GM18519 (cell line): Measurements from ENCODE around the gene ZNF708.
"Not testable (repeated sequence)": the region's sequence is repeated elsewhere in the genome, so short reads cannot be mapped to it uniquely, and the experiment has no call there.

Experiments used
- ATAC-seq: cut with Tn5 transposase; IDR thresholded peaks from one replicate; pipeline ENCODE4 v1.9.1; 2021; ENCODE audit warnings: mild to moderate bottlenecking, moderate library complexity; ENCODE audit not compliant: unreplicated experiment, low FRiP score

ZNF708 gene

DNA sequence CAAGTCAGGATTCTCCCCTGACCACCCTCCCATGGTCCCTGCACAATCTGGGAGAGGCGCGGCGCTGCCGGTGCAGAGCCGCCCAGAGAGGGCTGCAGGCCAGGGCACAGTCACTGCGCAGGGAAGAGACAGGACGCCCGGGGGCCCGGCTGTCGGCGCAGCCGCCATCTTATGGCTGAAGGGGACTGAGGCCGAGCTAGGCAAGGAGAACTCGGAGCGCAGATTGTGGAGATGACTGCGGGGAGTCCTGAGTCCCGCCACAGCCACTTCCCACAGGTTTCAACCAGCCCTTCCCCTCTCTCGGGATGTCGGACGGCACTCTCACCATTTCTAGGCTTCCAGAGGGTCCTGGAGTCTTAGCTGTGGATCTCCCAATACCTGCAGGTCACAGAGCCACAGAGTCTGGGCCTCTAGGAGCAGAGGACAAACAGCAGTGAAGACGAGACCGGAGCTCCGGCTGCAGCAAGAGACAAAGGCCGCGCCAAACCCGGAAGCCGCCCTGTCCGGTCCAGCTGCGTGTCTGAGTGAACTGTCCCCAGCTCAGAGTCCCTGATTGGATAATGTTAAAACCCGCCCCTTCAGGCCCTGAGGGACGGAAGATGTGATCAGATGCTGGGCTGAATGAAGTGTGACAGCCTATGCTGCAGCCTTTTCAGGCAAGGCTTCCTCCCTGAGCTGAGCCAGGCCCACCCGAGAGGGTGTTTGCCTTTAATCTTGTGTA is at the start of gene ZNF708:
TSS of gene ZNF708 (minus strand) at position 526 of the 721 bp plus-strand sequence. CDS start at position 328, 198 bp downstream.
- ATAC-seq = peak; percentile 98

DNA sequence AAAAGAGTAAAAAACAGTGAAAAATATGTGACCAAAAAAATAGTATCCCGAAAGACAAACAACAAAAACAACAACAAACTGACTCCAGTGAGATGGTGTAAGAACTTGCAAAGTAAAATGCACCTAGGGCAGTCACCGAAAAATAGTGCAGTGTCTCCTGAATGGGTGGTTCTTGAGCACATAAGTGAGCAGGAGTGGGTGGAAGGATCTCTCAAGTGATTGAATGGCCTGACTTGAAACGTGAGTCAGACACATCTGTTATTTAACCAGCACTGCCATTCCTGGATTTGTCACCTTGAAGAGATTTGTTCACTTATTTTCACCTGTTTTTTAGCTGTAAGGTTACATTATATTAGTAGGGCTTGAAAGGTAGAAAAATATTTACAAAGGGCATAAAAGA is 33.1 kb upstream of the ZNF708 start:
- ATAC-seq = no peak

DNA sequence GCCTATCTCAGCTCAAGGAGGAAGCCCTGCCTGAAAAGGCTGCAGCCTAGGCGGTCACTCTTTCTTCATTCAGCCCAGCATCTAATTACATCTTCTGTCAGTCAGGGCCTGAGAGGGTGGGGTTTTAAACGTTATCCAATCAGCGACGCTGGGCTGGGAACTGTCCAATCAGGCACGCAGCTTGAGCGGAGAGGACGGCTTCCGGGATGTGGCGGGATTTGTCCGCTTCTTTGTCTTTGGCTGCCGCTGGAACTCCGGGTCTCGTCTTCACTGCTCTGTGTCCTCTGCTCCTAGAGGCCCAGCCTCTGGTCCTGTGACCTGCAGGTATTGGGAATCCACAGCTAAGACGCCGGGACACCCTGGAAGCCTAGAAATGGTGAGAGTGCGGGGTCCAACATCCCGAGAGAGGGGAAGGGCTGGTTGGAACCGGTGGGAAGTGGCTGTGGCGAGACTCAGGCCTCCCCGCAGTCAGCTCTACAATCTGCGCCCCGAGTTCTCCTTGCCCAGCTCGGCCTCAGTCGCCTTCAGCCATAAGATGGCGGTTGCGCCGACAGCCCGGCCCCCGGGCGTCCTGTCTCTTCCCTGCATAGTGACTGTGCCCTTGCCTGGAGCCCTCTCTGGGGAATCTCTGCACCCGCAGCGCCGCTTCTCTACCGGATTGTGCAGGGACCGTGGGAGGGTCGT is 29.7 kb upstream of the ZNF708 start, which contains the start of gene ZNF738:
TSS of gene ZNF738 (plus strand) at position 233 of the 684 bp plus-strand sequence. CDS start at position 374, 141 bp downstream.
- ATAC-seq = peak; percentile 98

DNA sequence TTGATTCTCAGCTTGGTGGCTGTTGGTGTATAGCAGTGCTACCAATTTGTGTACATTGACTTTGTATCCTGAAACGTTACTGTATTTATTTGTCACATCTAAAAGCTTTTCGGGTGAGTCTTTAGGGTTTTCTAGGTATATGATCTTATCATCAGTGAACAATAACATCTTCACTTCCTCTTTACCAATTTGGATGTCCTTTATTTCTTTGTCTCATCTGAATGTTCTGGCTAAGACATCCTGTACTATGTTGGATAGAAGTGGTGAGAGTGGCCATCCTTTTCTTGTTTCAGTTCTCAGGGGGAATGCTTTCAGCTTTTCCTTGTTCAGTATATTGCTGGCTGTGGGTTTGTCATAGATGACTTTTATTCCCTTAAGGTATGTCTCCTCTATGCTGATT is 23.6 kb upstream of the ZNF708 start:
- no peak for ATAC-seq

DNA sequence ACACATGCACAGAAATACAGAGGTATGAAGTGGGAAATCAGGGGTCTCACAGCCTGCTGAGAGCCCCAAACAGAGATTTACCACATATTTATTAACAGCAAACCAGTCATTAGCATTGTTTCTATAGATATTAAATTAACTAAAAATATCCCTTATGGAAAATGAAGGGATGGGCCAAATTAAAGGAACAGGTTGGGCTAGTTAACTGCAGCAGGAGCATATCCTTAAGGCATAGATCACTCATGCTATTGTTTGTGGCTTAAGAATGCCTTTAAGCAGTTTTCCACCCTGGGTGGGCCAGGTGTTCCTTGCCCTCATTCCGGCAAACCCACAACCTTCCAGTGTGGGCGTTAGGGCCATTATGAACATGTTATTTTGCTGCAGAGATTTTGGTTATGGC is 15.6 kb upstream of the ZNF708 start:
- not testable (repeated sequence) for ATAC-seq

DNA sequence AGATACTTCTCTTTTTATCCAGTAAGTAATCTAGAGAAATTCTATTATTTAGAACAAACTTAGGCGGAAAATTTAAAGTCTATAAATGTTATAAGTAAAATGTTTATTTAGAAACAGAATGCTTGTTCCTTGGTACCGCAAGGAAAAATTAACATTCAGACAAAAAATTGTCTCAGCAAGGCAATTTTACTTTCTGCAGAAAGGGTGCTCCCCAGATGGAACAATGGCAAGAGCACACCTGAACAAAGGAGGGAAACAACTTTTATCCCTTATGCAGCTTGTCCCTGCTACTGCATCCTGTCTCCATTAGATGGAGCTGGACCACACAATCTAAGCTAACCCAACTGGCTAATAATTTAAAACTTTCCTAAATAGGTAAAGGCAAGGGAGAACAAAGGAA is 6.5 kb upstream of the ZNF708 start:
- ATAC-seq = no peak

DNA sequence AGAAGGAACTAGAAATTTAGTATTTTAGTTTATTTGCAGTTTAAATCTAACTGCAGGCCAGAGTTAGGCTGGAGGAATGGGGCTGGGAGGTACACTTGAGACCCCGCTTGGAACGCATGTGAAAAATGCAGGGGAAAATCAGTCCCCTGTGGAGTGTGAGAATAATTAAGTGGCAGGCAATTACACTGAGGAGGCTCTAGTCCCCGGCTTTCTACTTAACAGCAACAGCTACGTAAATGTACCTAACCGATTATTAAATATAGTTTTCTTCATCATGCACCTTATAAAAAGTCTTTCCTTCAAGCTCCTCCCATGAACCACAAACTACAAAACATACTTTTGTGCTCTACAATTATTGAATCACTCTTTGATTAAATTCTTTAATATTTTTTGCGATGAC is 804 bp downstream of the ZNF708 start:
- no peak for ATAC-seq

DNA sequence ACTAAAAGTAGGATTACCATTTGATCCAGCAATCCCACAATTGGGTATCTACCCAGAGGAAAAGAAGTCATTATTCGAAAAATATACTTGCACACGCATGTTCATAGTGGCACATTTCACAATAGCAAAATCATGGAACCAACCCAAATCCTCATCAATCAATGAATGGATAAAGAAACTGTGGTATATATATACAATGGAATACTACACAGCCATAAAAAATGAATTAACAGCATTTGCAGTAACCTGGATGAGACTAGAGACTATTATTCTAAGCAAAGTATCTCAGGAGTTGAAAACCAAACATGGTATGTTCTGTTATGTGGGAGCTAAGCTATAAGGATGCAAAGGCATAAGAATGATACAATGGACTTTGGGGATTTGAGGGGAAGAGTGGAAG is 3.0 kb downstream of the ZNF708 start:
- no peak for ATAC-seq

DNA sequence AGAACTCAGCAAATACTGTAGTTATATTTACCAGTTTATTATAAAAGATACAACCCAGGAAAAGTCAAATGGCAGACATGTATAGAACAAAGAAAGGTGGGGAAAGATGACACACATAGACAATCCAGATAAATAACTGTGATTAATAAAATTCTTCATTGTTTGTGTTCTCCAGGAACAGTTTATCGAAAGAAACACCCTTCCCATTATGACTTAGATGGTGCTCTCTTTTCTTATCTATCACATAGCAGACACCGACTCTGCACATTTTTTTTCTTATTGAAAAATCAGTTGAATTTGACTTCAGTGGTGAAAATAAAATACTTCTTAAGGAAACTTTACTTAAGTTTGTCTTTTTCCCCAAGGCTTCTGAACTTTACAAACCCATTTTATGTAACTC is 6.2 kb downstream of the ZNF708 start:
- no peak for ATAC-seq

DNA sequence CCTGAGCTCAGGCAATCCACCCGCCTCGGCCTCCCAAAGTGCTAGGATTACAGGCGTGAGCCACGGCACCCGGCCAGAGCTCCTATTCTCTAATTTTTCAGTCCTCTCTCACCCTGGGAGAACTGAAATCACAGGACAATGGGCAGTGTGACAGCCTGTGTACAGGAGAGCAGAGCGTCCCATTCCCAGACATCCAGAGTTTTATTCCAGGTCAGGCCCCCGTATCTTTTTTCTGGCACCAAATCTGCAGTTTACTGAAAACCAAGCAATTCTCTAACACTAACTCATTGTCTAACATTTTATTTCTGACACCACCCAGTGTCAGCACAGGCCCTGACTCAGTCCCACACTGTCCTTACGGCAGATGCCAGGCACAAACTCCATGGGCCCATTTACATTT is 6.7 kb downstream of the ZNF708 start:
- no peak for ATAC-seq

DNA sequence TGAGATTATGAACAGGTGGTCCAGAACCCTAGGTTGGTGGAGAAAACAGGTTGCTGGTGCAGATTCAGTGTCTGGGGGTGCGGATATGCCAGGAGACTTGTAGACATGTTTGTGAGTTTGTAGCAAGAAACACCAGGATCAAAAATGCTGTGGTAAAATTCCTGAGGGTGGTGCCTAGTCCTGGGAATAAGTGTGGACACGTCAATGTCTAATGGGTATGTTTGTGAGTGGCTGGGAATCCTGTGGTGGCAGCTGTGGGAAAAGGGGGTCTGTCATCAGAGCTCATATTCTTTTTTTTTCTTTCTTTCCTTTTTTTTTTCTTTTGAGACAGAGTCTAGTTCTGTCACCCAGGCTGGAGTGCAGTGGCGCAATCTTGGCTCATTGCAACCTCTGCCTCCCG is 7.2 kb downstream of the ZNF708 start:
- no peak for ATAC-seq

DNA sequence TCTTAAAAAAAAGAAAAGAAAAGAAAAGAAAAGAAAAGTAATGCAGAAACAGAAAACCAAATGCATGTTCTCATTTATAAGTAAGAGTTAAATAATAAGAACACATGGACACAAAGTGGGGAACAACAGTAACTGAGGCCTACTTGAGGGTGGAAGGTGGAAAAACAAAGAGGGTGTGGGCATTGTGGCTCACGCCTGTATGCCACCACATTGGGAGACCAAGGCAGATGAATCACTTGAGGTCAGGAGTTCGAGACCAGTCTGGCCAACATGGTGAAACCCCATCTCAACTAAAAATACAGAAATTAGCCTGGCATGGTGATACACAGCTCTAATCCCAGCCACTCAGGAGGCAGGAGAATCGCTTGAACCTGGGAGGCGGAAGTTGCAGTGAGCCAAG is 8.1 kb downstream of the ZNF708 start:
- no peak for ATAC-seq

DNA sequence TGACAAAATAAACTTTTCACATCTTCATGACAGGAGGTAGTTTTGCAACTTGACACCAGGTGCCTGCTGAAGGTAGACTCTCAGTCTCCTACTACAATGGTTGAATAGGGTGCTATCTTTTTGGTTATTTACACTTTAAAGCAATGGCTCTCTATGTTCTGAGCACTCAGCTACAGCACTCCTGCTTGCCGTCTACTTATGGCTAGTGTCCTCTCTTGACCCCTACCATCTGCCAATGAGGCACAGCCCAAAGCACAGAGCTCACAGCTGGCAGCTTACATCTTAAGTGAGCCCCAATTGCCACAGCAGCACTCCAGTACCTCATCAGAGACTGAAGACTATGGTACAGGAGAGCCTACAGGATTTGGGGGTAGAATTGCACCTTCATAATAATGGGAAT is 11.4 kb downstream of the ZNF708 start:
- no peak for ATAC-seq

DNA sequence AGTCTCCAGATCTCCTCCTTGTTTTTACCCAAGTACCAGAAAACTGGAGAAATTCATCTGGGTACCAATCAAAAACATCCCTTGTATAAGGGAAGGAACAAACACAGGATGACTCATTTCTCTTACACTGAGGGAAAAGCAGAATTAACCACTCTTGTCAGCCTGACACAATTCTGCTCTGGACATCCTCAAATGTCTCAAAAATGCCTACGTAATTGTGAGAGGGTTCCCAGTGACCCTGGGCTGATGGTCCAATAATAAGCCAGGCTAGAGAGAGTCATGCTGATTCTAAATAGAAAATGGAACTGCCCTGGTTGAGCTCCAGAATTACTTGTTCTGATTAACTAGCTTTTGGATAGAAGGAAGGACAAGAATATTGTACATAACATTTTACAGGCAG is 14.5 kb downstream of the ZNF708 start:
- no peak for ATAC-seq

DNA sequence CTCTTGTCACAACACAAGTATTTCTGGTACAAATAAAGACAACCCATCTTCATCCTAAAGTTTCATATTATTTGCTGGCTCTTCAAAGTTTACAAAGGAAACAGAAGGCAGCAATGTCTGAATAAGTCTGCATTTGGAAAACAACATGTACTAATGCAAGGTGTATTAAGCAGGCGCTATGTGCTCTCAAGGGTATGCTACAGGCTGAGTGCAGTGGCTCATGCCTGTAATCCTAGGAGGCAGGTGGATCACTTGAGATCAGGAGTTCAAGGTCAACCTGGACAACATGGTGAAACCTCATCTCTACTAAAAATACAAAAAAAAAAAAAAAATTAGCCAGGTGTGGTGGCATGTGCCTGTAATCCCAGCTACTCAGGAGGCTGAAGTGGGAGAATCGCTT is 16.4 kb downstream of the ZNF708 start:
- ATAC-seq = not testable (repeated sequence)

DNA sequence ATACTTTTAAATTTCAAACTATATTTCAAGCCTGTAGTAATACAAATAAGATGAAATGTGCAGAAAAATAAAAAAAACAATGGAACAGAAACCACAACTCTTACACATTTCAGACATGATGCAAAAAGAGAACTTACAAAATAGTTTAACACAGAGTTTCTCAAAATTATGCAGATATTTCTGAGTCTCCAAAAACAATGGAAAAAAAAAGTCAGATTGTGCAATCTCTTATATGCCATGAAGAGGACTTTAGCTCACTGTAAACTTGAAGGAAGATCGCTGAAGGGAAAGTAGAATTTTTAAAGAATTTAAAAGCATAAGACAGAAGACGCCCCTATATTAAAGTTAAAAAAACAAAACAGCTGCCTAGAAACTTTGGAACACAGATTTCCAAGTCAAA is 20.4 kb downstream of the ZNF708 start:
- no peak for ATAC-seq

DNA sequence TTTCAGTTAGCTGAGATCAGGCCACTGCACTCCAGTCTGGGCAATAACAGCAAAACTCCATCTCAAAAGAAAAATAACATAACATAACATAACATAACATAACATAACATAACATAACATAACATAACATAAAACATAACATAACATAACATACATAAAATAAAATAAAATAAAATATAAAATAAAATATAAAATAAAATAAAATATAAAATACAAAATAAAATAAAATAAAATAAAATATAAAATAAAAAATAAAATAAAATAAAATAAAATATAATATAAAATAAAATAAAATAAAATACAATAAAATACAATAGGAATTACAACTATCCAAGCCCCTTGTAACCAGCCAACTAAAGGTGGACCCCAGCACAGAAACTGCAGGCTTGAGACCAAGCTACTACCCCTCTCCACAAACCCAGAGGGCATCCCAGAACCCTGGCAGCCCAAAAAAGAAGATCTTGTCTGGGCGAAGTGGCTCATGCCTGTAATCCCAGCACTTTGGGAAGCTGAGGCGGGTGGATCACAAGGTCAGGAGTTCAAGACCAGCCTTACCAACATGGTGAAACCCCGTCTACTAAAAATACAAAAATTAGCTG is 22.2 kb downstream of the ZNF708 start:
- not testable (repeated sequence) for ATAC-seq

DNA sequence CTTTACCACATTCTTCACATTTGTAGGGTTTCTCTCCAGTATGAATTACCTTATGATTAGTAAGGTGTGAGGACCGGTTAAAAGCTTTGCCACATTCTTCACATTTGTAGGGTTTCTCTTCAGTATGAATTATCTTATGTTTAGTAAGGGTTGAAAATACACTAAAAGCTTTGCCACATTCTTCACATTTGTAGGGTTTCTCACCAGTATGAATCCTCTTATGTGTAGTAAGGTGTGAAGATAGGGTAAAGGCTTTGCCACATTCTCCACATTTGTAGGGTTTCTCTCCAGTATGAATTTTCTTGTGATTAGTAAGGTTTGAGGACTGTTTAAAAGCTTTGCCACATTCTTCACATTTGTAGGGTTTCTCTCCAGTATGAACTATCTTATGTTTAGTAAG is 35.4 kb downstream of the ZNF708 start:
- not testable (repeated sequence) for ATAC-seq

DNA sequence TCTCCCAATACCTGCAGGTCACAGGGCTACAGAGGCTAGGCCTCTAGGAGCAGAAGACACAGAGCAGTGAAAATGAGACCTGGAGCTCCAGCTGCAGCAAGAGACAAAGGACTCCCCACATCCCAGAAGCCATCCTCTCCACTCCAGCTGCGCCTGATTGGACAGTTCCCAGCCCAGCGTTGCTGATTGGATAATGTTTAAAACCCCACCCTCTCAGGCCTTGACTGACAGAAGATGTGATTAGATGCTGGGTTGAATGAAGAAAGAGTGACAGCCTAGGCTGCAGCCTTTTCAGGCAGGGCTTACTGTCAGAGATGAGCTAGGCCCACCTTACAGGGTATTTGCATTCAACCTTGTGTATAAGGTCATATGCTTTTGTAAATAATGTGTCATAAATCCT is 59.4 kb downstream of the ZNF708 start:
- no peak for ATAC-seq

DNA sequence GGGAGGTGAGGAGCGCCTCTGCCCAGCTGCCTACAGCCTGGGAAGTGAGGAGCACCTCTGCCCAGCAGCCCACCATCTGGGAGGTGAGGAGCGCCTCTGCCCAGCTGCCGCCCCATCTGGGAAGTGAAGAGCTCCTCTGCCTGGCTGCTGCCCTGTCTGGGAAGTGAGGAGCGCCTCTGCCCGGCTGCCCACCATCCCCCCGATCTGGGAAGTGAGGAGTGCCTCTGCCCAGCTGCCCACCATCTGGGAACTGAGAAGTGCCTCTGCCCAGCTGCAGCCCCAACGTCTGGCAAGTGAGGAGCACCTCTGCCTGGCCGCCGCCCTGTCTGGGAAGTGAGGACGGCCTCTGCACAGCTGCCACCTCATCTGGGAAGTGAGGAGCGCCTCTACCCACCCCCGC is 64.3 kb downstream of the ZNF708 start:
- no peak for ATAC-seq

DNA sequence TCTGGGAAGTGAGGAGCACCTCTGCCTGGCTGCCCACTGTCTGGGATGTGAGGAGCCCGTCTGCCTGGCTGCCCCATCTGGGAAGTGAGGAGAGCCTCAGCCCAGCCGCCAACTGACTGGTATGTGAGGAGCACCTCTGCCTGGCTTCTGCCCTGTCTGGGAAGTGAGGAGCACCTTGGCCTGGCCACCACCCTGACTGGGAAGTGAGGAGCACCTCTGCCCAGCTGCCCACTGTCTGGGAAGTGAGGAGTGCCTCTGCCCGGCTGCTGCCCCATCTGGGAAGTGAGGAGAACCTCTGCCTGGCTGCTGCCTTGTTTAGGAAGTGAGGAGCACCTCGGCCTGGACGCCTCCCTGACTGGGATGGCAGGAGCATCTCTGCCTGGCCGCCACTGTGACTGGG is 64.8 kb downstream of the ZNF708 start:
- no peak for ATAC-seq
